RPMI7951 (cell line): ENCODE data around the gene SIT1. TPM values are rescaled to one million over a fixed set of nuclear protein-coding genes. Genes with fewer than 3 reads are reported as not detected.

Experiments used
- DNase-seq: peaks from one replicate; pipeline ENCODE4 v3.0.0-alpha.2; 2012; ENCODE audit warnings: low read depth
- total RNA-seq: library from RNA; depleted of rRNA; stranded (reverse); fragments of >200 nt; shearing (Covaris generic); gene quantifications from 2 replicates; pipeline ENCODE4 v1.2.3, GENCODE V29; 2014

SIT1 gene
- total RNA-seq, 1 experiment from 2014 or later = not detected

DNA sequence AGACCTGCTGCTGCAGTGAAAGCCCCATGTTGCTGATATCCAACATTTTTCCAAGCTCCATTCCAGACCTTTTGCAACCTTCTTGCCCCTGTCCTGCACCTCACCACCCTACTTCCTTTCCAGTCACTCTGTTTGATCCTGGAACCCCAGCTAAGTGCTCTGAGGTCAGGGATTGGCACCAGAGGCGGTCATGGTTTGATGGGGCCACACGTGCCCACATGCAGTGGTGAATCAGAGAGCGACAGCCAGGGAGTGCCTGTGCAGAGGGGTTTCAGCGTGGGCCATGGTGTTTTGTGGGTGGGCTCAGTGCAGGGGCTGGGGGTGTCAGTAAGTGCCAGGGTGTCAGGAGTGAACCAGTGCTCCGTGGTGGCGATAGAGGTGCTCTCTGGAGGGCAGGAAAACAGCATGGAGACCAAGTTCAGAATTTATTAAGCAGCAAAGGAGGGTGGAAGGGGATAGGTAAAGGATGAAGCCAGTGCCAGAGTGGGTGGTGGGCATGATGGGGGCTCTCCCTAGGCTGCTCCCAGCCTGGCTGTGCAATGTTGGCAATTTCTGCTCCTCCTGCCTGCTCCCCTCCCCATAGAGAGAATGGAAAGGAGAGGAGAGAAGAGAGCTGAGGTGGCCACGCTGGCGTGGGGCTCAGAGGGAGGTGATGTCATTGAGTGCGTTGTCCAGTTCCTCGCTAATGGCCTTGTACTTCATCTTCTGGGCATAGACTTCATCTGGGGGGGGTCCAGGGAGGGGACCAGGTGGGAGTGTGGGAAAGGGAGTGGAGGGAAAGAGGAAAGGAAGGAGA is 32.0 kb upstream of the SIT1 start:
- no peak for DNase-seq

- DNase-seq = no peak
These were observed 31.3 kb upstream of the SIT1 start for GRCh38 chr9:35682051-35682450.

- no peak for DNase-seq
These were observed 30.7 kb upstream of the SIT1 start for GRCh38 chr9:35681341-35682002.

DNA sequence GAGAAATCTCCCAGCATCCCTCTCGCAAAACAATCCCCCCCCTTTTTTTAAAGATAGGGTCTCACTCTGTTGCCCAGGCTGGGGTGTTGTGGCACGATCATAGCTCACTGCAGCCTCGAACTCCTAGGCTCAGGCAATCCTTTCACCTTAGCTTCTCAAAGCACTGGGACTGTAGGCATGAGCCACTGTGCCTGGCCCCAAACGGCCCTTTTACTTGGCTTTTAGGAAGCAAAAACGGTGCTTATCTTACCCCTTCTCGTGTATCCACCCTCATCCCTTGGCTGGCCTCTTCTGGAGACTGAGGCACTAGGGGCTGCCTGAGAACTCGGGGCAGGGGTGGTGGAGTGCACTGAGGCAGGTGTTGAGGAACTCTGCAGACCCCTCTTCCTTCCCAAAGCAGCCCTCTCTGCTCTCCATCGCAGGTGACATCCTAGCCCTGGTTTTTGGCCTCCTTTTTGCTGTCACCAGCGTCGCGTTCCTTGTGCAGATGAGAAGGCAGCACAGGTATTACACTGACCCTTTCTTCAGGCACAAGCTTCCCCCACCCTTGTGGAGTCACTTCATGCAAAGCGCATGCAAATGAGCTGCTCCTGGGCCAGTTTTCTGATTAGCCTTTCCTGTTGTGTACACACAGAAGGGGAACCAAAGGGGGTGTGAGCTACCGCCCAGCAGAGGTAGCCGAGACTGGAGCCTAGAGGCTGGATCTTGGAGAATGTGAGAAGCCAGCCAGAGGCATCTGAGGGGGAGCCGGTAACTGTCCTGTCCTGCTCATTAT is 29.8 kb upstream of the SIT1 start:
- DNase-seq = no peak

- DNase-seq = no peak
These were observed 29.1 kb upstream of the SIT1 start for GRCh38 chr9:35679766-35680330.

GRCh38 chr9:35679091-35679490 is 28.4 kb upstream of the SIT1 start:
- DNase-seq = no peak

- DNase-seq = no peak
These were observed 25.1 kb upstream of the SIT1 start for GRCh38 chr9:35675732-35676392.

DNA sequence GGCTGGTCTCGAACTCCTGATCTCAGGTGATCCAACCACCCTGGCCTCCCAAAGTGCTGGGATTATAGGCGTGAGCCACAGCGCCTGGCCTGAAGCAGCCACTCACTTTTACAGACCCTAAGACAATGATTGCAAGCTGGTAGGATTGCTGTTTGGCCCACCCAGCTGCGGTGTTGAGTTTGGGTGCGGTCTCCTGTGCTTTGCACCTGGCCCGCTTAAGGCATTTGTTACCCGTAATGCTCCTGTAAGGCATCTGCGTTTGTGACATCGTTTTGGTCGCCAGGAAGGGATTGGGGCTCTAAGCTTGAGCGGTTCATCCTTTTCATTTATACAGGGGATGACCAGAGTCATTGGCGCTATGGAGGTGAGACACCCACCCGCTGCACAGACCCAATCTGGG is 24.5 kb upstream of the SIT1 start:
- DNase-seq = no peak

DNA sequence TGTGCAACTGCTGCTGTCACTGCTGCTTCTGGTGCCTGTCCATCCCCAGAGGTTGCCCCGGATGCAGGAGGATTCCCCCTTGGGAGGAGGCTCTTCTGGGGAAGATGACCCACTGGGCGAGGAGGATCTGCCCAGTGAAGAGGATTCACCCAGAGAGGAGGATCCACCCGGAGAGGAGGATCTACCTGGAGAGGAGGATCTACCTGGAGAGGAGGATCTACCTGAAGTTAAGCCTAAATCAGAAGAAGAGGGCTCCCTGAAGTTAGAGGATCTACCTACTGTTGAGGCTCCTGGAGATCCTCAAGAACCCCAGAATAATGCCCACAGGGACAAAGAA is 23.3 kb upstream of the SIT1 start:
- DNase-seq = no peak

GRCh38 chr9:35673132-35674024 is 22.6 kb upstream of the SIT1 start, which contains the start of gene CA9:
TSS of gene CA9 (plus strand) at chr9:35673928. CDS start at chr9:35673960, 32 bp downstream.
- DNase-seq = peak; percentile 61

DNA sequence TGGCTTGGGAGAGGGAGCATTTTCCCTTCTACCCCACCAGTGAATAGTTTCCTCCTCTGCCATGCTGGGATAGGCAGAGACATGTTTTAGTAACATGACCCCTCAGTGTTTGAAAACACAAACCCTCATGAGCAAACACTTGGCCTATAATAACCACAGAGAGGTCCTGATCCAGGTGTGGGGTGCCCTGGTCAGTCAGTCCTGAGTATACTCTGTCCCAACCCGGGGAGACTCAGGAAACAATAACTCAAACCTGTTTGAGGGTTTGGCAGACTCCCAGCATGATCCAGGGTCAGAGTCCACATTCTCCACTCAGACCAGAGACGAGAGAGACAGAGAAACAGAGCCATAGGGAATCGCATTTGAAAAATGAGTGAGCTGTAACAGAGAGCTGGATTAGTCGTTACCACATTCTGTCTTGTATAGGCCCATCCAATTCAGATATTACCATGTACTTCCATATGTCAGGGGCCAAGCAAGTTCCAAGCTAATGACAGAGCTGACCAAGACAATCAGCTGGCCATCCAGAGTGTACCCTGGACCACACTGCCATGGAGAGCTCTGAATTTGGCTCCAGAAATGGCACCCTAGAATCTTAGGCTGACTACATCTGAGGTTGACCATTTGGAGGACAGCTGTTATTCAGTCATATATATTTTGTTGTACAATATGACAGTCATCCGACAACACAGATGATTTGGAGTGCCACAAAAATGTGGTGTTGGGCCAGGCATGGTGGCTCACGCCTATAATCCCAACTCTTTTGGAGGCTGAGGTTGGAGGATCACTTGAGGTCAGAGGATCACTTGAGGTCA is 18.8 kb upstream of the SIT1 start:
- DNase-seq = peak; percentile 74

DNA sequence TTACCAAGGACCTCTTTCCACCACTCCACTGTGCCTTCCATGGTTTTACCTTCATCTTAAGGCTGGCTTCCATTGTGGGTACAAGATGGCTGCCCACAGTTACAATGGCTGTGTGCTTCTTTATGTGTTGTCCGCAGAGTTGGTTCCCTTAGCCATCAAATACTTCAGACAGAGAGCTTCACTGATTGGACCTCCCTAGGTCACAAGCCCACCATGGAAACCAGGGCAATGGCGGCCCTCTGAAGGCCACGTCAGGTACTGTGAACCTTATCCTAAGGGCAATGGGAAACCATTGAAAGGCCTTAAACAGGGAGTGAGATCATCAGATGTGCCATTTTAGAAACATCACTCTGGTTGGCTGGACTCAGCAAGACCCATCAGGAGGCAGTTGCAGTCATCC is 17.2 kb upstream of the SIT1 start:
- no peak for DNase-seq

DNA sequence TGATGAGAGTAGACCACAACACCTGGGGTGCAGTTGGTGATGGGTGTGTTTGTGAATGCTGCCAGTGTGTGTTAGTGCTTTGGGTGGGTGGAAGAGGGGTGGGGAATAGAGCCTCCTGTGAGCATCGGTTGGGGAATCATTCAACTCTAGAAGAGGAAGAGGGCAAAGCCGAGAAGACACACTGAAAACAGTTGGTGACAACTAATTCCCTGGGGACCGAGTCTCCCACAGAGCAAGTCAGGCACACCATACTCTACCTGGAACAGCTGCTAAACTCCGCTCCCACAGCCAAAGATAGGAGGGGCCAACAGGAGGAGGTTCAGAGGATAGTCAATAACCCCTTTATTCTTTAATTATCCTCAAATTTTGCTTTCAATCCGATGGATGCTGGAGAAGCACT is 15.8 kb upstream of the SIT1 start:
- no peak for DNase-seq

- no peak for DNase-seq
These were observed 15.3 kb upstream of the SIT1 start for GRCh38 chr9:35666045-35666444.

DNA sequence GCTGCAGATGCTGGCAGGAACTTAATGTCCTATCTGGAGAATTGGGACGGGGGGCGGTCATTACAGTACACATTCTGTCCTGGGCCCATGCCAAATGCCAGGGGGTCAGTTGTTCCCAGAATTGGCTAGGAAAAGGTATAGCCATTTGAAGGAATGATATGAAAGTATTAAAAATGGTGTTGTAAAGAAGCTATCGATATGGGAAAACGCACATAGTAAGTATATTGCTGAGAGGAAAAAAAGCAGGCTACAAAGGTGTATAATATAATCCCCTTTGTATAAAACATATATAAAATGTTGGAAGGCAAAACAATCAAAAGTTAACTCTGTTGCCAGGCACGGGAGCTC is 14.7 kb upstream of the SIT1 start:
- DNase-seq = no peak

GRCh38 chr9:35664531-35665470 is 14.1 kb upstream of the SIT1 start, which contains the start of gene ARHGEF39:
TSS of gene ARHGEF39 (minus strand) at chr9:35665195. CDS start at chr9:35665169, 26 bp downstream.
- DNase-seq = peak; percentile 82

DNA sequence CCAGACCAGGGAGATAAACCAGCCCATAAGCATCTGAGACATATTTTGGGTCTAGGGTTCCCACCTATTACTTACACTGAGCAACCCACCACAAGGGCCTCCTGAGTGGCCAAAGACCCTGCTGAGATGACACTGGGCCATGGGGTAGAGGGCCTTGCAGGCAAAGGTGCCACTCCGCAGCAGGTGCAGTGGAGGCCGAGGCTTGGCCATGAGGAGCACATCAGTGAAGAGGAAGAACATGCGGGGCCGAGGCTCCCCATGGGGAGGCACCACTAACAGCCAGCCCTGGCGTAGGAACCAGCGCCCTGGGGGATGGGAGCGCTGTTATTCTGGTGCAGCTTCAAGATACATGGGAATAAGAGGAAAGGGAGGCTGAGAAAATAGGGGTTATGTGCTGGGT is 11.7 kb upstream of the SIT1 start:
- DNase-seq = no peak

GRCh38 chr9:35661756-35662350 is 11.1 kb upstream of the SIT1 start:
- DNase-seq = no peak
